Effector CD8-positive, alpha-beta T cell (primary cell): ENCODE results near the gene KCNJ15.
"Not testable (repeated sequence)": the region's sequence is repeated elsewhere in the genome, so short reads cannot be mapped to it uniquely, and the experiment has no call there.

Experiments
- DNase-seq: peaks from one replicate; lab custom pipeline; 2025; lab: John Stamatoyannopoulos, UW

Gene KCNJ15

DNA sequence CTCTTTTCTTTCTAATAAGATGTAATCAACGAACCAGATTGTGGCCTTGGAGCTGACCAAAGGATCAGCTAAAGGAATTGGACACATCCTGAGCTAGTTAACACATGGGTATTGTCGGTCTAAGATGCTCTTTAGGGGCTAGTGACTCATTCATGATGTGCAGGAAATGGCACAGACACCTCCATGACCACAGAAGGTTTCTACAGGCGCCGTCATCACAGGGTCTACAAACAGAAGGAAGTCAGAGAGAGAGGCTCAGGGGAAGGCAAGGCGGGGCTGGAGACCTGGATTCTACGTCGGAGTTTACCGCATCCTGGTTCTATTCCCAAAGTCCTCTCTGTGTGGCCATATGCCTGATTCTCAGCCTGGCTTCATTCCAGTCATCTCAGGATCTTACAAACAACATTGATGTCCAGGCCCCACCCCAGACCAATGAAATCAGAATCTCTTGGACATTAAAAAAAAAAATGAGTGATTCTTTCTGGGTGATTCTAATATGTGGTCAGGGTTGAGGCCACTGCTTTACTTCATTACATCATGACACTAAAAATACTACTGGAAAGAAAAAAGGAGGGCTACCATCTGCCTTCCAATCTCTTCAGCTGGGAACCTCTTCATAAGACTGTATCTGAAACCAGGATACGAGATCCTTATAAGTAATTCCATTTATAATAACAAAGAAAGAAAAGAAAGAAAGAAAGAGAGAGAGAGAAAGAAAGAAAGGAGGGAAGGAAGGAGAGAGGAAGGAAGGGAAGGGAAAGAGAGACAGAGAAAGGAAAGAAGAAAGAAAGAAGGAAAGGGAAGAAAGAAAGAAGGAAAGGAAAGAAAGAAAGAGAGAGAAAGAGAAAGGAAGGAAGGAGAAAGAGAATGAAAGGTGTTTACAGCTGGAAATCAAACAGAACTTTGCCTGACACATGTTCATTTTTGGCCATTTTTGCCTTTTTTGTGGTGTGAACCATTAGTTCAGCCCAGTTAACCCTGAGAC lies 11.6 kb upstream of the KCNJ15 start:
- DNase-seq, result no peak

DNA sequence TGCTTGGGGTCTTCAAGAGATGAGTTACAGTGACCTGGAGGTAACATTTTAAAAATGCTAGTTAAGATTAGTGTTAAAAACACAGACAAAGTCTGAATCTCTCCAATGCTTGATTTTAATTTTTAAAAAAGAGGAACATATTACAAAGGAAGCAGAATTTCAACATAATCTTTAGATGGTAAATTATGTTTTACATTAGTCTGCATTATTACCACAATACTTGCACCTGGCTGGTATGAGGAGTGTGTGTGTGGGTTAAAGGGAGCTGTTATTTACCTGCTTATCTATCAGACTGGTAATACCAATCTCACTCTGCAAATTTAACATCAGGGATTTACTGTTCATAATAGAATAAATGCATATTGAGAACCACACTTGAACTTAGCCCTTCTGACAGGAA lies 10.3 kb upstream of the KCNJ15 start:
- no peak for DNase-seq

DNA sequence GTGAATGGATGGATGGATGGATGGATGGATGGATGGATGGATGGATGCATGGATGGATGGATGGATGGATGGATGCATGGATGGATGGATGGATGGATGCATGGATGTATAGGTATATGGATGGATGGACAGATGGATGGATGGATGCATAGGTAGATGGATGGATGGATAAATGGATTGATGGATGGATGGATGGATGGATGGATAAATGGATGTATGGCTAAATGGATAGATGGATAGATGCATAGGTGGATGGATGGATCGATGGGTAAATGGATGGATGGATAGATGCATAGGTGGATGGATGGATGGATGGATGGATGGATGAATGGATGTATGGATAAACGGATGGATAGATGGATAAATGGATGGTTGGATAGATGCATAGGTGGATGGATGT lies 9.7 kb upstream of the KCNJ15 start:
- DNase-seq, result not testable (repeated sequence)

DNA sequence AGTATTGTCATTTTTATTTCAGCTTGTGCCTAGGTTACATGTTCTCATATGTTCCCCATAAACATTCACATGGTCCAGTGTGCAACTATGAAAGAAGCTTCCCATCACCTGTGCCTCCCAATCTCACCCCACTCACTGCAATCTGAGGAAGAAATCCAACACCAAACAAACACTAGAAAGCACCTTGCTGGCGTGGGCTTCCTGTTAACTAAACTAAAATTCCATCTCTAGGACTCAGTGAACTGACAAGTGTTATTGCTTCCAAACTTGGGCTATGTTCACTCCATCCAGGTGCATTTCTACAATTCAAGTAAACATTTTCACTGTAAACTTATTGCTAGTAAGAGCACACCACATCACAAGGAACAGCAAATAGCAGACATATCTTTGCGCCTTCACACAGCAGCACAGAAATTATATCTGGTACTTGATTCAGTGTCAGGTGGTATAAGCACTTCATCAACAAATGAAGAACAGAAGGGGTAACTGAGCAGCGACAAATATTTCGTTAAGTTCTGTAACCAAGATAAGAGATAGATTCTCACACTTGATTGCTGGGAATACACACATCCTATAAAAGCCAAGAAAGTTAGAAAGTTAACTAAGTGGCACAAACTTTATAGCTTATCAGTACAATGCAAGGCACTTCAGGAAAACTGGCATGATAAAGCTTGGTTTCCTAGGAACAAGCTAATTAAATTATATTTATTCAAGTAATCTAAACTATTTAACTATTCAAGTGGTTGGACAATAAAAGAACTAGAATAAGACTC lies 8.9 kb upstream of the KCNJ15 start:
- no peak for DNase-seq

DNA sequence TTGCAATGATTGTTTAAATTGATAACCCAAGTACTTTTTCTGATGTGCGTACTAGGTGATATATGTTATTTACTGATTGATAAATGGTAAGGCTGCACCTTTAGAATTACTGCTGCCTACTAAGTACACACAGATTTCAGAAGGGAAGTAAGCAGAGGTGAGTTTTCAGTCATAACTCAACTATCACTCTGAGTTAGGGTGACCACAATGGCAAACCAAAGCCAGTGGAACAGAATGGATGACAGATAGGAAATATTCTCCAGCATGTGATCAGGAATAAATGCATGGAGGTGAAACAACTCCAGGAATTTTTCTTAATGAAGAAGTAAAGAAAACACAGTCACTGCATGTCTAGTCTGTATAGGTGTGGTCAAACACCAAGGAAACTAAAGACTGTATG lies 7.5 kb upstream of the KCNJ15 start:
- DNase-seq, result no peak

DNA sequence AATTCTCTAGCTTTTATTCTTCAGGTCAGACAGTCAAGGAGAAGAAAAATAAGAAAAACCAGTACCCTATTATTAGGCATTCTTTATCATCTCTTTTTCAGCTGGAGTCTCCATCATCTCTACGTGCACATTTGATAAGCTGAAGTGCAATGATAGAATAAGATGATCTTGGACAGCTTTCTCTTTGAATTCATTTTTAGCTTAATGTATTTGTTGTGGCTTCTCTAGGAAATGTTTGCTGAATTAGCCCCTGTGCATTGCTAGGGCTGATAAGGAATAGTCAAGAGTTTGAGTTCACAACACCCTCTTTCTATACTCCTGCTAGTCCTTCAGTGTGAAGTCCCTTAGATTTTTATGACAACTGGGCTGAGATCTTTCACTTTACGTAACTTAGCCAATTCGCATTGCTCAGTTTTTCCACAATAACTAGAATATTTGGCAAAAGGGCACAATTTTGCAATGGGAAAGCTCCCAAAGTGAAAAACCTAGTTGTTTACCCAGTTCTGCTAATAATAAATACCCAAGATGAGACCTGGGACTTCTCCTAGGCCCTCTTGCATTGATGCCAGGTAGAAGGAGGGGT lies 7.0 kb upstream of the KCNJ15 start:
- DNase-seq, result no peak

DNA sequence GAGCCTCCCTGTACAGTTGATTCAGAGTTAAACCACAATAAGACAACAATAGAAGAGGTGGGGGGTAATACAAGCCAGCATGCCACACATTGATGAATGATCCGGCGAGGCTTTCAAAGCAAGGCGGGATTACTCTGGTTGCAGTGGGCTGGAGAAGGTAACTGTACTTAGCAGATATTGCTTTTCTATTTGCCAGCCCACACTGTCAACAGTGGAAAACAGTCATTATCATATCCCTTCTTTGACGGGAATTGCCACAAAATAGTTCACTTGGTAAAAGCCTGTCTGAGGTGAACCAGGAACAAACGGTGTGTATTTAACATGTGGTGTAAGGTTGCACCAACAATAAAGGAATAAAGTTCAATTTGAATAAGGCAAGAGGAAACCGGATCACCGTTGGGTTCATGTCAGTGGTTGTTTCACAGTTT lies 5.8 kb upstream of the KCNJ15 start:
- DNase-seq, result no peak

DNA sequence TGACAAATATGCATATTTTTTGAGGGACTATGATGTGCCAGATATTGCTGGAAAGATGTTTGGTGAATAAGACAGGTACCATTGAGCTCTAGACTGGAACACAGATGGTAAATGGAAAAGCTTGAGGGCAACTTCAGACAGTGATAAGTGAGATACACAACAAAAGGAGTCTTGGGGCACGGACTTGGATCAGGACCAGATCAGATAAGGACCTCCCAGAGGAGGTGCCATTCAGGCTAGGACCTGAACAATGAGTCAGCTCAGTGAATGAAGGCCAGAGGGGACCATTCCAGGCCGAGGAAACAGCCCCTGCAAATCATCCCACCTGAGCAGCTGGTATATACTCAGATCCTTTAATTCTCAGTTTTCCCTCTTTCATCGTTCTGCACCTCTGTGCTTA lies 1.8 kb upstream of the KCNJ15 start:
- DNase-seq, result no peak

DNA sequence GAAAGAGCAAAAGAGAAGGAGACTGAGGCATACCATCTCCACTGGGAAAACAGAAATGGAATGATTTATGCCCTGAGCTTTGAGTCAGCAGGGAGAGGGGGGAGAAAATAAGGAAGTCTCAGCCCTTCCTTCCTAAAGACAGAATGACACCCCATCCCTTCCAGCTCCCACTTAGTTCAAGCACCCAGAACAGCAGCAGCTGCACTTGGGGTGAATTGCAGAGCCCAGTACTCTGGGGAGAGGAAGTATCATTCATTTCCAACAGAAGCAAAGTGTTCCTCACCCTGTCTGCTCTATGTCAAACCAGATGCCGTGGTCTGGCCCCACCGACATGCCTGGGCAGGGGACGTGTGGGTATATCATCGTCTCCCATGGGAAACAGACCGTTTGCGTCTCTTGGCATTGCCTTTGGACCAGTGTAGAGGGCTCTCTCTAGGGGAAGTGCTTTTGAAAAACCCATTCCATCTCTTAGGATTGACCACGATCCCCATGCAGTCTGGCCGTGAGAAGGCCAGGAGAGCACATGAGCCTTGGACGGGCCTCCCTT lies 1.1 kb upstream of the KCNJ15 start:
- no peak for DNase-seq

DNA sequence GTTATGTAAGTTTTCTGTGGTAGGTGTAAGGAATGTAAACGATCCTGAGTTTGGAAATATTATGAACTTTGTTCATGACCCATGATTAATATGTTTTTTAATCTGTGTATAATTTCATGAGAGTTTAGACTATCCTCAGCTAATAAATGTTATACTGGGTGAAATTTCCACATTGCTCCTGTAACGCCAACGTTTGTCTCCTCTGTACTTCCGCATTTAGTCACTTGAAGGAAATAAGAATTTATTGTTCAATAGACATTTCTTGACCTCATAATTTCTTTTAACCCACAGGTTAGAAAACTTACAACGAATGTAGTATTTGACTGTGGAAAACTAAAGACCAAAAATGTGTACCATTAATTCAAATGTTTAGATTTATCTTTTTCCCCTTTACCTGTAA lies 876 bp downstream of the KCNJ15 start:
- no peak for DNase-seq

DNA sequence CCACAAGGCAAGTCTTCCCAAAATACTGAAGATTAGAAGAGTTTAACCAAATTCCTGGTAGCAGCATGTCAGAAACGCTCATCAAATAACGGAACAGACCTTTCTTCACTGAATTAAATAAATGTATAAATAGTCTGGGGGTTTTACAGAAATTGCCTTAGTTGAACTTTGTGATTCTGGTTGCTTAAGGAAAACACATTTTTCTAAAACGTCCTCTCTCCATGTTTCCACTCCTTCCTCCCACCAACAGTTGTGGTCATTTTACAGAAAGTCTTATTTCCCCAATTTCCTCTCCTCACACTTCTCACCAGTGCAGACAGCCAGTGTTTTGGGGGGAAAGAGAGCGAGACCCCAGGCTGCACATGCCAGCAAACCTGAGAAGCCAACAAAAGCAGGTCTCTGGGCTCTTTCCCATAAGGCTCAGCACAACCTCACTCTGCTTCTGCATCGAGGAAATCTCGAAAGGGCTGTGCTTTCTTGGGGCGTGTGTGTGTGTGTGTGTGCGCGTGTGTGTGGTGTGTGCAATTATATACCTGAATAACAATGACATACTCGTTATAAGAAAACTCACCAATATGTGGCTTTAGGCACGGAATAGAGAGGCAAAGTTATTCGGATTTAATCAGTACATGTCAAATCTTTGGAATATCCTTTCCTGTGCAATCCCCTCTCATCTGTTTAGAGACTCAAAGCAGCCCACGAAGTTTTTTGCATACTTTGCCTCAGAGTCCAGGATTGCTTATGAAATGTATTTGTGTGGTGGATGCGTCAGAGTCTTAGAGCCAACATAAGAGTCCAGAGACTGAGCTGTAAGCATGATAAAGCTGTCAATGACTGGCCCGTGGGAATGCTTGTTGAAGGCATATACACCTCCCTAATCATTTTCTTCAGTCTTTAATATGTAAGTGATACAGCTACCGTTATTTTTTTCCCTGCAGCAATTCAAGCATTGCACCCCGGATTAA lies 2.0 kb downstream of the KCNJ15 start:
- no peak for DNase-seq

DNA sequence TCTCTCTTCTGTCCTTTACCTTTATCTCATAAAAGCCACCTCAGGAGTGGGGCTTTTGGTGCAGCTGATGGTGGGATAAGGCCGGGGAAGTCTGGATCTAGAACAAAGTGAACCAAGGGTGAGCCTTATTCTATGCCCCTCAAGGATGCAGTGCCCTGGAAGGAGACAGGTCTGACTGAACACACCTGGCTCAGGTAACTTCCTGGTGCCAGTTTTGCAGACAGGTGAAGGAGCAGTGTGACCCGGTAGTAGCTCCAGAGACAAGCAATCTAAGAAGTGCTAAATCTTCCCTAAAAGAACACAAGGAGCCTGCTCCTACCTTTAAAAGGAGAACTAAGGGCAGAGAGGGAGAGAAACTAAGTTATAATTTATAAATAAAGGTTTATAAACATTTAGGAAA lies 2.9 kb downstream of the KCNJ15 start:
- DNase-seq, result no peak

DNA sequence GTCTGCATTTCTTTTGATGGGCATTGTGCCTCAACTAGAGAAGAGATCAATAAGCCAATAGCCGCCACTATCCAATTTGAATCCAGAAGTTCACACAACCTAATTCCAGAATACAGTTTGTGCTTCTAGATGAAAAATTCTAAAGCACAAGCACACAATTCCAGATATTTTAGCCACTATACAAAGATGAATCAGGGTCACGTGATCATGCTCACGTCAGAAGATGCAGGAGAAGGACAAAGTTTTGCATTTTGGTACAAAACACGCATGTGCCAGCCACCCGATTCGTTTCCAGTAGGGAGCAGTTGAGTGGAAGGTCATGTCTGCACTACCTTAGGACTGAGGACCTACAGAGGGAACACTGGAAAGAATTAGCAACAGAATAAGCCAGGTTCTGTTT lies 3.6 kb downstream of the KCNJ15 start:
- no peak for DNase-seq

DNA sequence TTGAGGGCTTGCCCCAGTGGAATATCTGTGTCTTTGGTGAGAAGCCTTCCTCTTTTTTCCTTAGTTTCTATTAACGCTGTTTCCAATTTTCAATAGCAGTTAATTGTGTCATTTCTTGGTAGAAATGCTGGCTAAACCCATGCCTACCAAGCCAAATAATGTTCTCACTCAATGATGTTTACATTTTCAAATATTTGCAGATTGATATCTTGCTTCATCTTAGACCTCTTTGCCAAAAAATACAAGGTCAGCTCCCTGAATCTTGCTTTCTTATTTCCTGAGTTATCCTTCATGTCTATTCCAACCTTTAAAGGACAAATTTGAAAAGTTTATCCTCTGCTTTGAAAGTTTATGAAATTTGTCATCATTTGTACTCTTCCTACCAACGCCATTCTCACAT lies 5.1 kb downstream of the KCNJ15 start:
- DNase-seq, result no peak

DNA sequence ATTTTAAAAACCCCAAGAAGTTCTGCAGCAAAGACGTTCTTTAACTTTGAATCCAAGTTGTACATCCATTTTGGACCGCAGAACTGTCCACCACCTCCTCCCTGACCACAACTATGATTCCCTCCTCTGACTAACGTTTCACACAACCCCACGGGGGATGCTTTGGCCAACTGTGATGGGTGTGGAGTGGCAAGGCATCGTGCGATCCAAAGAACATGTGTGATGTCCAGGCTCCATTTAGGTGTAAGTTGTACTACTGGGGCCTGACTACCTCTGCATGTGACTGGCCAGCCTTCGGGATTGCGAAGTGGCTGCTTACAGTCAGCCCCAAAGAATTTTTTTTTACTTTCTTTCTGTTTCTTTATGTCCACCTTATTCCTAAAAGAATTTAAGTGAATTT lies 6.7 kb downstream of the KCNJ15 start:
- DNase-seq, result no peak

DNA sequence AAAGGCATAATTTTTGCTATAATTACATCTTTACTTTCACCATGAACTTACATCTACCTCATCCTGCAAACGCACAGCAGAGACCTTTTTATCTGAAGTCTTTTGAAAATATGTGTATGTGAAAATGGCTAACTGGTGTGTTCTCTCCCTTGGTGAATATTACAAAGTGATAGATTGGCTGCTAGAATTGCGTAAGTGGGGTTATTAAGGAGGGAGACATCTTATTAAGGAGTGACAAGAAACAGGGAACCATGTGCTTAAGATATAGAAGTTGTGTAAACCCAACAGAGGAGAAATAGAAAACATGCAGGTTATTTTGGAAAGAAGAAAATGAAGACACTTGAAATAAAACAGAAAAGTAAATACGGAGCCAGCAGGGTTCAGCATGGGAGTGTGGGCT lies 7.8 kb downstream of the KCNJ15 start:
- DNase-seq, result no peak

DNA sequence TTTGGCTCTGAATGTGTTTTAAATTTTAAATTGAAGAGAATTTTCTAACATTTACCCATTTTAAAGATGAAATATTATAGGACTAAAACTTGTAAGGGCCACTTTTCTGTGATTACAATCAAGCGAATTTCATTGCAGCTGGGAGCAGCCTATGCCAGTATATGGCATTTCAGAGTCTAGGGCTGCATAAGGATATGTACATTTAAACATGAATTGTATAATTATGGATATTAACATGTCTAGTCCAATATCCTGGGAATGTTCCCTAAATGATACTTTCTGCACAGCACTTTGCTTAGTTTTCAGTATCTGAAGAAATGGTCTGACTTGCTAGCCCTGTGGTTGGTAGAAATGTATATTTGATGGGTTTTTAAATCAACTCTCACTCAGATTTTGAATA lies 8.4 kb downstream of the KCNJ15 start:
- no peak for DNase-seq

DNA sequence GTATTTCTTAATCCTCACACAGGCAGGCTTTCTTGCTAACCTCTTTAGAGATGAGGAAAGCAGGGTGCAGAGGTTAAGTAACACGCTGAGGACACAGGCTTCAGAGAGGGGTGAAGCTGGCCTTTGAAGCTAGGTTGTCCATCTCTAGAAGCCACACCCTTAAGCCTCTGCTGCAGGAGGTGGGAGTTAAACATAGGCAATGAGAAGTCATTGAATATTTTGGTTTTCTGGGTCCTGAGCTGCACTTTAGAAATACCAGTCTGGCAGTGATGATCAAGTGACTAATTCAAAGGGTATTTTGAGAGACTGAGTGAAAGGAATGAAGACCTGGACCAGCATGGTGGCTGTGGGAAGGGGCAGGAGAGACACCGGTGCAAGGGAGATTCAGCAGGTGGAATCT lies 9.9 kb downstream of the KCNJ15 start:
- DNase-seq, result no peak

DNA sequence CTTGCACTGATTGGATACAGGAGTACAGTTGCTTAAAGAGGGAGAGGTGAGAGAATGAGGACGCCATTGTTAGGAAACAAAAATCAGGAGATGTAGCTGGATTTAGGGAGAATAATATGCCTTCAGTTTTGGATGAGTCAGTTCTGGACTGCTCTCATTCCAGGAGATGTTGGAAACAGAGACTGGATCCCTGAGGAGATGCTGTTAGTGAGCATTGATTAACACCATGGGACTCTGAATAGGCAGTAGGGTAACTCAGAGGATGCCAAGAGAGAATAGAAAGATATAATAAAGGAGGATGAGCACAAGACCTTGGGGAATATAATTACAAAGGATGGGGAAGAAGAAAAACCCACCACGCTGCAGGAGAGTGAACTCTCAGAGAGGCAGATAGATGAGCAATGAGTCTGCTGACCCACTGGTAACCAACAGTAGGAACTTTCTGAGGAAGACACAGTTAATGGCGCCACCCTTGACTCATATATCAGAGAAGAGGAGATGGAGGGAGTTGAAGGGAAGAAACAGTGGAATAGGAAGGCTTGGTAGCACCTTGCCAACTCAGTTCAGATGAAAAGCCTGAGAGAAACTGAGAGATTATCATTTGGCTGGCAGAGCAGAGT lies 10.5 kb downstream of the KCNJ15 start:
- no peak for DNase-seq

DNA sequence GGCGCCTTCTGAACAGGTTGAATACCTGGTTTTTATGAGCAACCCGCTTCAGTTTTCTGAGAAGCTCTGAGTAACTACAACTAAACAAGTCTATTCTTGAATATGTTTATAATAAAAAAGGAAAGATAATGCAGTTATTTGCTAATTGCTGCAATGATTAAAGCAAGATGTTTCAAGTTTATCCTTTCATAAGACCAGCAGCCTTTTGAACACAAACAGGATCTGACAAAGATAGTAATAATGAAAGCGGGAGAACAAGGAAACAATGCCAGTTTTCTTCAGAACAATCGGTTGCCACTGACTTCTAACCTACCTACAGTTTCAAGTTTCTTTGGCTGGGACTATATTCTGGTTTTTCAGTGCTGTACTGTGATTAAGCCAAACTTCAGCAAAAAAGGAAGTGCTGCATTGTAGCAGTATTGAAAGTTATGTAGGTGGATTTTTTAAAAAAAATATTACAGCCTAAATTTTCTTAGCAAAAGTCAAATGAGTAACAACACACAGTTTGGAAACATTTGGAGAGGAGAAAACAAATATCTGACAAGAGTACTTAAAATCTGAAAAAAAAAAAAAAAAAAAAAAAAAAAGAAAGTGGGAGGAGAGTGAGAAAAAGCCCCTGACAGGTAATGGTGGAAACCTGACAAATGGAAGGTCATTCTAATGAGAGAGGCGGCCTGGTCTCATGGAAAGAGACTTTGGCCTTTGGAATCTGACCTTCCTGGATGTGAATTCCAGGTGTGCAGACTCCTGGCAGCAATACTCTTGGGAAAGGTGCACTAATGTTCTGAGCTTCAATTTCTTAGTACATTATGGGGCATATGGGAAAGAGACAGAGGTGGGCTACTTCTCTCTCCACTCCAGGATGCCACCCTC lies 11.4 kb downstream of the KCNJ15 start:
- no peak for DNase-seq
